H1 (cell line): ENCODE measurements around the gene DYNLL1. TPM values are rescaled to one million over a fixed set of nuclear protein-coding genes. Genes with fewer than 3 reads are reported as not detected.

Experiments
- CTBP2 ChIP-seq: IDR thresholded peaks from 2 replicates; pipeline ENCODE4 v1.7.0; 2011; ENCODE audit warnings: borderline replicate concordance, mild to moderate bottlenecking, moderate library complexity, mixed read lengths, low read length; ENCODE audit not compliant: insufficient read depth, insufficient read length
- HDAC2 ChIP-seq, 2 experiments: fragments of 300-600 bp in 1 of 2; sonication (generic) in 1 of 2; IDR thresholded peaks; 2 replicates each; pipeline ENCODE4 v1.6.1; 2011 to 2012; ENCODE audit warnings: low read depth in 2 of 2, low read length in 2 of 2, mild to moderate bottlenecking in 2 of 2, moderate library complexity in 2 of 2, borderline replicate concordance in 1 of 2, inconsistent platforms in 1 of 2
- MAFK ChIP-seq: IDR thresholded peaks from 2 replicates; pipeline ENCODE4 v1.6.1; 2012; ENCODE audit warnings: low read depth, mild to moderate bottlenecking, improper control_type of control experiment, low read length
- SAP30 ChIP-seq: fragments of 300-600 bp; sonication (generic); IDR thresholded peaks from 2 replicates; pipeline ENCODE4 v1.7.1; 2012; ENCODE audit warnings: low read length, moderate library complexity, mild to moderate bottlenecking, inconsistent platforms; ENCODE audit not compliant: insufficient read depth, insufficient replicate concordance
- polyA plus RNA-seq, 7 experiments: library from polyadenylated mRNA; depleted of rRNA in 3 of 7; stranded (reverse) in 5 of 7; unstranded in 2 of 7; fragments of >200 nt in 5 of 7; fragments of 200-250 nt in 2 of 7; gene quantifications; 1 replicate in 5 of 7; 2 replicates in 1 of 7; 4 replicates in 1 of 7; pipeline versions ENCODE4 v1.2.1 to v1.2.3, GENCODE V29; 2011 to 2013; ENCODE audit warnings: missing spikeins in 2 of 7, mixed read lengths in 2 of 7
- total RNA-seq: library from RNA; stranded (reverse); fragmentation: NEBNext Ultra II Directional; extraction: Animal tissue kit (Norgen Biotek cat#: 25700); gene quantifications from 2 replicates; pipeline ENCODE4 v1.2.1, GENCODE V29; 2021

Gene DYNLL1
- total and polyA plus RNA-seq, 2 of the 8 experiments (the other 6 are each of a cell fraction or from before 2014, with no cell fraction given): 423 to 488 TPM

- peak; percentile 80 for TF ChIP-seq SAP30
- no peak for TF ChIP-seq MAFK
- peak in 1 of 2 experiments; percentile 81; a peak in 1 of 4 replicates for TF ChIP-seq HDAC2 (IDR thresholded peaks at IDR 0.05; ENCODE audit: borderline replicate concordance in 1 of 2, low read depth in 2 of 2, low read length in 2 of 2)
- no peak for TF ChIP-seq CTBP2
- TF ChIP-seq, all 59 proteins: peak for 4
Observed at GRCh38 chr12:120496413-120497340, 764 bp downstream of the DYNLL1 start (continued).
